Measurements from ENCODE around the gene TUT1.
"Not testable (repeated sequence)": the region's sequence is repeated elsewhere in the genome, so short reads cannot be mapped to it uniquely, and the experiment has no call there.

TUT1 gene

DNA sequence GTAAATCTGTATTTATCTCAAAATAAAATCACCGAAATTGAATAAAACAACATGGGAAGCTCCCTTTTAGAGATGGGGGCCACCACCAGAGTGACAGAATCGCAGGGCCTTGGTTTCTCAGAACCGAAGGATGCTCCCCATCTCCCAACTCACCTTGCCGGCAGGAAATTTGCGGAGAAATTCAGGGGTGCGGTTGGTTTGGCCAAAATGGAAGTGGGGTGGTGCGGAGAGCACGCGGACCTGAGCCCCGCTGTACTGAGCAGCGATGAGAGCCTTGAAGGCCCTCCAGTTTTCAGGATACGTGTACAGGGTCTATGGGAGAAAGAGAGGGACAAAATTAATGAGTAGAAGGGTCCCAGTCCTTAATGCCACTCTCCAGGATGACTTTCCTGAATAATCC is 18.9 kb downstream of the TUT1 start:
- TF ChIP-seq, protein P1, sequence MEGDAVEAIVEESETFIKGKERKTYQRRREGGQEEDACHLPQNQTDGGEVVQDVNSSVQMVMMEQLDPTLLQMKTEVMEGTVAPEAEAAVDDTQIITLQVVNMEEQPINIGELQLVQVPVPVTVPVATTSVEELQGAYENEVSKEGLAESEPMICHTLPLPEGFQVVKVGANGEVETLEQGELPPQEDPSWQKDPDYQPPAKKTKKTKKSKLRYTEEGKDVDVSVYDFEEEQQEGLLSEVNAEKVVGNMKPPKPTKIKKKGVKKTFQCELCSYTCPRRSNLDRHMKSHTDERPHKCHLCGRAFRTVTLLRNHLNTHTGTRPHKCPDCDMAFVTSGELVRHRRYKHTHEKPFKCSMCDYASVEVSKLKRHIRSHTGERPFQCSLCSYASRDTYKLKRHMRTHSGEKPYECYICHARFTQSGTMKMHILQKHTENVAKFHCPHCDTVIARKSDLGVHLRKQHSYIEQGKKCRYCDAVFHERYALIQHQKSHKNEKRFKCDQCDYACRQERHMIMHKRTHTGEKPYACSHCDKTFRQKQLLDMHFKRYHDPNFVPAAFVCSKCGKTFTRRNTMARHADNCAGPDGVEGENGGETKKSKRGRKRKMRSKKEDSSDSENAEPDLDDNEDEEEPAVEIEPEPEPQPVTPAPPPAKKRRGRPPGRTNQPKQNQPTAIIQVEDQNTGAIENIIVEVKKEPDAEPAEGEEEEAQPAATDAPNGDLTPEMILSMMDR (IDR thresholded peaks at IDR 0.05; ENCODE audit: control insufficient read depth, extremely low read depth, insufficient read depth) = no peak
- H3K4me3 ChIP-seq (ENCODE audit: low read depth, low read length) = peak overlapping the region; percentile 82
- DNase-seq (ENCODE audit: low read depth) = no peak

DNA sequence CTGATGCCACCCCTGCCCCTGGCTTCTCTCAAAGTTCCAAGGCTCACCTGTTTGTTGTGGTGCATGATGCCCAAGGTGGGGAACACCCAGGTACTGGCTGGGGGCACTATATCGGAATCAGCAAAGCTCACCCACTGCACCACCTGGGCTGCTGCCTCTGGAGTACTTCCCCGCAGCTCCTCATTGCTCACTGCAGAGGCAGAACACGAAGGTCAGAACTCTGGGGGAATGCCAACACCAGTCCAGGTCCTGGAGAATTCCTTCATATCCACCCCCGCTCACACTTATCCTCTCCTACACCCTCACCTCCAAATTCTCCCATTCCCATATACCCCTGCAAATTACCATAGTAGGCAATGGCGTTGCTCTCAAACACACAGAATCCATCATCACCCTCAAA is 19.8 kb downstream of the TUT1 start:
- H3K4me3 ChIP-seq (ENCODE audit: low read depth, low read length); DNase-seq (ENCODE audit: low read depth): not testable (repeated sequence)

DNA sequence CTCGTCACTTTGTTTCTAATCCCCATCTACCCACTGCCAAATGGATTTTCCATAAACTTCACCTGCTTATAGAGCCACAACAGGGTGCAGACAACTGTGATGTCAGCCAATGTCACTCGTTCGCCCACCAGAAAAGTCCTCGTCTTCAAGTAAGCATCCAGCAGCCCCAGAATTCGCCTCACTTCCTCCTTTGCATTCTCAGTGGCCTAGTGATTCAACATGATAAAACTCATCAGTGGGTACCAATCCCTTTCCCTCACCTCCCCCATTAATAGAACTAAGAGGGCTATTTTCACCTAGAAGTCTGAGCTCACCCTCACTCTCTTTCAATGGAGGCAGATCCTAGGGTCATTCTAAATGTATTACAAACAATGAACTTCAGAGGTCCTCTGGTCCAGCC is 20.4 kb downstream of the TUT1 start:
- DNase-seq (ENCODE audit: low read depth); H3K4me3 ChIP-seq (ENCODE audit: low read depth, low read length): not testable (repeated sequence)

DNA sequence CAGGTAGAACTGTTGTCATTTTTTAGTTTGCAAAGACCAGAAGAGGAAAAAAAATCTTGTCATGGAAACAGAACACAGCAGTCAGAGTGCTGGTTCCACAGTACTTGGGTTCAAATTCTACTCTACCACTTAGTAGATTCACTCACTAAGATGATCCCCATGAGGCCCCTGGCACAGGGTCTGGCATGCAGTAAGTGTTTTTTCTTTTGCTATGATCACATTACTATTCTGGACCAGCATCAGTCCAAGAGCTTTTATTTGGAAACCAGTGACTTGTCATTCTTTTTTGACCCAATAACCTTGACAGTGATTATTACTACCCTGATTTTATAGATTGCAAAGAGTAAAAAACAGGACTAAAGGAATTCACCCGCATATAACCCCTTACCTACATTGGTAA is 21.7 kb downstream of the TUT1 start:
- TF ChIP-seq, protein P1 (IDR thresholded peaks at IDR 0.05; ENCODE audit: control insufficient read depth, extremely low read depth, insufficient read depth) = no peak
- H3K4me3 ChIP-seq (ENCODE audit: low read depth, low read length) = no peak overlapping the region
- DNase-seq (ENCODE audit: low read depth) = no peak

DNA sequence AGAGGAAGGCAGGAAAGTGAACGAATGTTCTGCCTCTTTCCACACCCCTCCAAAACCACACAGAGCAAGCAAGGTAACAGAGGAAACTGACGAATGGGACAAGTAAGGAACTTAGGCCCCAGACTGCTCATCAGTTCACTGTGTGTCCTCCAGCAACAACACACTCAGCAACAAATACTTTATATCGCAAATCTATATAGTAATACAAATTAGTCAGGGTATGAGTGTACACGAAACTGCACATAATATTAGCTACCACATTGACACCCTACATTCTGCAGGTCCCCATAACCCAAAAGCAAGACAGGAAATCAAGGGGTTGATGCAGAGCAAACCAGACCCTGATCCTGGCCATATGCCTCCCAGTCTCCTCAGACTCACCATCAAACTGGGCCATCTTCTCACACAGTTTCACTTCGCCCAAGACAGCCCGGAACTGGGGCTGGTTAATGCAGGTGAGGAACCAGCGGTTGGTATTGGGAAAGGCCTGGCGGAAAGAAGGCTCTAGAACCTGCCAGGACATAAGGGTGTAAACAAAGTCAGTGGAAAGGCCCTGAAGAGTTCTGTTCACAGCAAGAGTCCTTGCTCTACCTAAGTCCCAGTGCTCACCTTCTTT is 24.2 kb downstream of the TUT1 start:
- TF ChIP-seq, protein P1 (IDR thresholded peaks at IDR 0.05; ENCODE audit: control insufficient read depth, extremely low read depth, insufficient read depth) = no peak
- DNase-seq (ENCODE audit: low read depth) = no peak
- no peak overlapping the region for H3K4me3 ChIP-seq (ENCODE audit: low read depth, low read length)

DNA sequence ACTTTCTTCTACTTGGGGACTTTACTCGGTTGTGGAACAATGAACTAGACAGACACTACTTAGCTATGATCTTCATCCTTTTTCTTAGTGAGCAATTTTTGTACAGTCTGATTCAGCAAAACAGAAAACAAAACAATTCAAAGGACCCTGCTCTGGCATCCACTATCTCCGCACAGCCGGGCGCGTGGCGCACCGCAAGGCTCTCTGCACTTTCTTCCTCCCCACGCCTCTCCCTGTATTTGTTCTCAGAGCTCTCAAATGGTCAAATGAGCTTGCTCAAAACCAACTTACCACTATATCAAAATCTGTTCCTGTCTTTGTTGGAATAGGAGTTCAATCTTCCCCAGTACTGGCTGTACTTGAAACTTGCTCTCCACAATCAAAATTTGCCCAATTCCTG is 25.1 kb downstream of the TUT1 start:
- TF ChIP-seq, protein P1 (IDR thresholded peaks at IDR 0.05; ENCODE audit: control insufficient read depth, extremely low read depth, insufficient read depth) = no peak
- H3K4me3 ChIP-seq (ENCODE audit: low read depth, low read length) = no peak overlapping the region

DNA sequence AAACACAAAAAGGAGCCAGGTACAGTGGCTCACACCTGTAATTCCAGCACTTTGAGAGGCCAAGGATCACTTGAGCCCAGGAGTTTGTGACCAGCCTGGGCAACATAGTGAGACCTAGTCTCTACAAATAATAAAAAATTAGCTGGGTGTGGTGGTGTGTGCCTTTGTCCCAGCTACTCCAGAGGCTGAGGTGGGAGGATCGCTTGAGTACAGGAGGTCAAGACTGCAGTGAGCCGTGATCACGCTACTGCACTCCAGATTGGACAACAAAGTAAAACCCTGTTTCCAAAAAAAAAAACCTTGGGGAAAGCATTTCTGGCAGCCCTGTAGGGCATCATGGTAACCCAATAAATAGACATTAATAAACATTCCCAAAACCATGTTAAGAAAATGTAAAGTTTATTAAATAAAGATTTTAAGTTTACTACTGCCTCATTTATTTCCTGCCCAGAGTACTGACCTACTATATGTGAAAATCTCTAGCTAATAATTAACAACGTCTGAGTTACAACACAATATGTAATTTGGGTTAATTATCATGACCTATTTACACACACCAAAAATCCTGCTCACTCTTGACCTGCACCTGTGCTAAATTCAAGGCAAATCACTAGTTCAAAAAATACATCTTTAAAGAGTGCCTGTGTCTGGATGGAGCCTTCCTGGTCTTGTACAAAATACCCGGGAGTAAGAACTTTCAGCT is 26.1 kb downstream of the TUT1 start:
- no peak for DNase-seq (ENCODE audit: low read depth)
- TF ChIP-seq, protein P1 (IDR thresholded peaks at IDR 0.05; ENCODE audit: control insufficient read depth, extremely low read depth, insufficient read depth) = no peak
- no peak overlapping the region for H3K4me3 ChIP-seq (ENCODE audit: low read depth, low read length)

More for the DNA sequence above, 25.1 kb downstream of the TUT1 start:
- DNase-seq (ENCODE audit: low read depth) = no peak

DNA sequence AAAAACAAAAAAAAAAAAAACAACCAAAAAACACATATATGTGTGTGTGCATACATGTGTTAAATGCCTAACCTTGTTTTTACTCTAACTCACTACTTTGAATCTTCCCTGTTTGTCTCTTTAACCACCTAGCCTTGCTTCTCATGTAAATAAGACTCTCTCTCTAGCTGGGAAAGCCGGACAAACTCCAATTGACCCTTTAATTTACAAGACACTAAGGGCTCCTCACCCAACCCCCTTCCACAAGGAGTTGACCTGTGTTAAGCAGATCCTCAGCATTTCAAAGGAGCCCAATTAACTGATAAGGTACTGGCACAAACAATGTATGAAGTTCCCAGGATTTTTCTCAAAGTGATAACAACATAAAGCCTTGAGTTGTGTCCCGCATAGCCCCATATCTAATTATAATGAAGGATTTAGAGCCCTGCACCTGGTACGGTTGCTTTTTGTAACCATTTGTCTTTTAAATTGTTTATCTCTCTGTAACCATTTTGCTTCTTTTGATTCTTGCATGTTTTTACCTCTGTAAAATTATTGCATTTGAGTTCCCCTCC is 29.6 kb downstream of the TUT1 start:
- not testable (repeated sequence) for H3K4me3 ChIP-seq (ENCODE audit: low read depth, low read length); DNase-seq (ENCODE audit: low read depth)

Measured in LNCaP clone FGC (cell line).